HL-60 (cell line): ENCODE measurements around the gene TMCC3.

Experiments used
- TF ChIP-seq, protein P1 (sequence below): IDR thresholded peaks from 2 replicates; pipeline ENCODE4 v1.6.1; 2012; ENCODE audit warnings: low read depth; ENCODE audit not compliant: insufficient replicate concordance
- TF ChIP-seq, protein P2 (sequence below): IDR thresholded peaks from one replicate; pipeline ENCODE4 v1.5.1; 2011; ENCODE audit warnings: low read length, control low read depth, inconsistent platforms; ENCODE audit not compliant: insufficient read depth

GRCh38 chr12:94566345-94566744 lies 84.0 kb downstream of the TMCC3 start:
- TF ChIP-seq, protein P1, sequence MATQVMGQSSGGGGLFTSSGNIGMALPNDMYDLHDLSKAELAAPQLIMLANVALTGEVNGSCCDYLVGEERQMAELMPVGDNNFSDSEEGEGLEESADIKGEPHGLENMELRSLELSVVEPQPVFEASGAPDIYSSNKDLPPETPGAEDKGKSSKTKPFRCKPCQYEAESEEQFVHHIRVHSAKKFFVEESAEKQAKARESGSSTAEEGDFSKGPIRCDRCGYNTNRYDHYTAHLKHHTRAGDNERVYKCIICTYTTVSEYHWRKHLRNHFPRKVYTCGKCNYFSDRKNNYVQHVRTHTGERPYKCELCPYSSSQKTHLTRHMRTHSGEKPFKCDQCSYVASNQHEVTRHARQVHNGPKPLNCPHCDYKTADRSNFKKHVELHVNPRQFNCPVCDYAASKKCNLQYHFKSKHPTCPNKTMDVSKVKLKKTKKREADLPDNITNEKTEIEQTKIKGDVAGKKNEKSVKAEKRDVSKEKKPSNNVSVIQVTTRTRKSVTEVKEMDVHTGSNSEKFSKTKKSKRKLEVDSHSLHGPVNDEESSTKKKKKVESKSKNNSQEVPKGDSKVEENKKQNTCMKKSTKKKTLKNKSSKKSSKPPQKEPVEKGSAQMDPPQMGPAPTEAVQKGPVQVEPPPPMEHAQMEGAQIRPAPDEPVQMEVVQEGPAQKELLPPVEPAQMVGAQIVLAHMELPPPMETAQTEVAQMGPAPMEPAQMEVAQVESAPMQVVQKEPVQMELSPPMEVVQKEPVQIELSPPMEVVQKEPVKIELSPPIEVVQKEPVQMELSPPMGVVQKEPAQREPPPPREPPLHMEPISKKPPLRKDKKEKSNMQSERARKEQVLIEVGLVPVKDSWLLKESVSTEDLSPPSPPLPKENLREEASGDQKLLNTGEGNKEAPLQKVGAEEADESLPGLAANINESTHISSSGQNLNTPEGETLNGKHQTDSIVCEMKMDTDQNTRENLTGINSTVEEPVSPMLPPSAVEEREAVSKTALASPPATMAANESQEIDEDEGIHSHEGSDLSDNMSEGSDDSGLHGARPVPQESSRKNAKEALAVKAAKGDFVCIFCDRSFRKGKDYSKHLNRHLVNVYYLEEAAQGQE = no peak
- TF ChIP-seq, protein P2, sequence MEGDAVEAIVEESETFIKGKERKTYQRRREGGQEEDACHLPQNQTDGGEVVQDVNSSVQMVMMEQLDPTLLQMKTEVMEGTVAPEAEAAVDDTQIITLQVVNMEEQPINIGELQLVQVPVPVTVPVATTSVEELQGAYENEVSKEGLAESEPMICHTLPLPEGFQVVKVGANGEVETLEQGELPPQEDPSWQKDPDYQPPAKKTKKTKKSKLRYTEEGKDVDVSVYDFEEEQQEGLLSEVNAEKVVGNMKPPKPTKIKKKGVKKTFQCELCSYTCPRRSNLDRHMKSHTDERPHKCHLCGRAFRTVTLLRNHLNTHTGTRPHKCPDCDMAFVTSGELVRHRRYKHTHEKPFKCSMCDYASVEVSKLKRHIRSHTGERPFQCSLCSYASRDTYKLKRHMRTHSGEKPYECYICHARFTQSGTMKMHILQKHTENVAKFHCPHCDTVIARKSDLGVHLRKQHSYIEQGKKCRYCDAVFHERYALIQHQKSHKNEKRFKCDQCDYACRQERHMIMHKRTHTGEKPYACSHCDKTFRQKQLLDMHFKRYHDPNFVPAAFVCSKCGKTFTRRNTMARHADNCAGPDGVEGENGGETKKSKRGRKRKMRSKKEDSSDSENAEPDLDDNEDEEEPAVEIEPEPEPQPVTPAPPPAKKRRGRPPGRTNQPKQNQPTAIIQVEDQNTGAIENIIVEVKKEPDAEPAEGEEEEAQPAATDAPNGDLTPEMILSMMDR = no peak
